A549 (cell line): ENCODE data around the gene TIA1. TPM values are rescaled to one million over a fixed set of nuclear protein-coding genes. Genes with fewer than 3 reads are reported as not detected.
"Not testable (repeated sequence)": the region's sequence is repeated elsewhere in the genome, so short reads cannot be mapped to it uniquely, and the experiment has no call there.

Source experiments
- ATAC-seq, 2 experiments: fragments of 200-7000 bp in 1 of 2; fragments of >200 bp in 1 of 2; cut with Nextera tagmentation in 1 of 2; cut with Tn5 transposase in 1 of 2; 3 replicates each; pipeline versions ENCODE4 v1.8.0 to v1.9.1; 2018 to 2020; ENCODE audit warnings: mild to moderate bottlenecking in 1 of 2, moderate library complexity in 1 of 2
- CTCF ChIA-PET: fragments of 300-600 bp; sonication (Branson Sonifier 250); formaldehyde crosslinking; extraction: SDS; loops from one replicate; lab custom pipeline; 2021; ENCODE audit warnings: antibody characterized with exemption, inconsistent platforms; lab: Yijun Ruan, JAX
- POLR2A ChIA-PET: fragments of 350-600 bp; formaldehyde crosslinking; extraction: SDS; loops from one replicate; lab custom pipeline; 2021; ENCODE audit warnings: antibody characterized with exemption, inconsistent platforms; lab: Yijun Ruan, JAX
- DNase-seq, 2 experiments: peaks; one replicate each; pipeline versions ENCODE4 v3.0.0 to v3.0.0-alpha.2; 2011 to 2016; ENCODE audit warnings: low read depth in 1 of 2, low spot score in 1 of 2
- FAIRE-seq: peaks from 2 replicates; lab custom pipeline; 2011; peaks lifted over from hg19 to GRCh38; lab: Jason Lieb, UNC
- H3K27ac ChIP-seq, 2 experiments: fragments of >200 bp; sonication (Bioruptor Twin); formaldehyde crosslinking; 3 replicates each; pipeline ENCODE4 v1.5.1; 2016 to 2017
- H3K4me1 ChIP-seq: fragments of >200 bp; sonication (Bioruptor Twin); formaldehyde crosslinking; 3 replicates; pipeline ENCODE4 v1.6.1; 2016
- H3K4me2 ChIP-seq: fragments of >200 bp; sonication (Bioruptor Twin); formaldehyde crosslinking; 3 replicates; pipeline ENCODE4 v1.6.1; 2016
- H3K4me3 ChIP-seq: fragments of >200 bp; sonication (Bioruptor Twin); formaldehyde crosslinking; 3 replicates; pipeline ENCODE4 v1.5.1; 2016
- H3K9me3 ChIP-seq: fragments of >200 bp; sonication (Bioruptor Twin); formaldehyde crosslinking; 3 replicates; pipeline ENCODE4 v1.6.1; 2016
- ATOH8 ChIP-seq: fragments of 250-450 bp; sonication (Bioruptor Pico); IDR thresholded peaks from 2 replicates; pipeline ENCODE4 v1.5.0; 2020; ENCODE audit warnings: low read depth, mild to moderate bottlenecking, moderate library complexity
- CEBPB ChIP-seq, 2 experiments: fragments of >200 bp in 1 of 2; sonication (Bioruptor Twin) in 1 of 2; formaldehyde crosslinking in 1 of 2; IDR thresholded peaks; 2 replicates each; pipeline ENCODE4 v1.6.1; 2012 to 2016
- CHD2 ChIP-seq: fragments of 150-350 bp; IDR thresholded peaks from 2 replicates; pipeline ENCODE4 v1.6.1; 2014; ENCODE audit warnings: low read length; ENCODE audit not compliant: partially characterized antibody
- CHD4 ChIP-seq: fragments of 200-600 bp; sonication (generic); IDR thresholded peaks from 2 replicates; pipeline ENCODE4 v1.6.1; 2016; ENCODE audit warnings: antibody characterized with exemption, mild to moderate bottlenecking, borderline replicate concordance
- CTCF ChIP-seq: fragments of >200 bp; sonication (Bioruptor Twin); formaldehyde crosslinking; IDR thresholded peaks from 3 replicates; pipeline ENCODE4 v1.5.1; 2016
- EHMT2 ChIP-seq: fragments of 200-600 bp; sonication (generic); IDR thresholded peaks from 2 replicates; pipeline ENCODE4 v1.6.1; 2016; ENCODE audit warnings: antibody characterized with exemption, low read depth, mild to moderate bottlenecking, moderate library complexity
- FOSB ChIP-seq: fragments of 250-450 bp; sonication (Bioruptor Pico); IDR thresholded peaks from 2 replicates; pipeline ENCODE4 v1.5.0; 2020; ENCODE audit warnings: mild to moderate bottlenecking, moderate library complexity
- FOSL2 ChIP-seq, 2 experiments: fragments of 450-650 bp in 1 of 2; fragments of >200 bp in 1 of 2; sonication (Bioruptor Twin) in 1 of 2; formaldehyde crosslinking; IDR thresholded peaks; 2 replicates each; pipeline versions ENCODE4 v1.5.0 to v1.6.1; 2016 to 2020; ENCODE audit warnings: mild to moderate bottlenecking in 1 of 2, moderate library complexity in 1 of 2
- FOXS1 ChIP-seq: fragments of 250-450 bp; sonication (Bioruptor Pico); IDR thresholded peaks from 2 replicates; pipeline ENCODE4 v1.5.0; 2020; ENCODE audit warnings: mild to moderate bottlenecking, moderate library complexity
- HEYL ChIP-seq: fragments of 250-450 bp; sonication (Bioruptor Pico); IDR thresholded peaks from 2 replicates; pipeline ENCODE4 v1.8.0; 2021; ENCODE audit warnings: mild to moderate bottlenecking, moderate library complexity
- HMGXB4 ChIP-seq: fragments of 250-450 bp; sonication (Bioruptor Pico); IDR thresholded peaks from 2 replicates; pipeline ENCODE4 v1.5.0; 2021; ENCODE audit warnings: mild to moderate bottlenecking, moderate library complexity, borderline replicate concordance
- HOXB5 ChIP-seq: fragments of 250-450 bp; sonication (Bioruptor Pico); IDR thresholded peaks from 2 replicates; pipeline ENCODE4 v1.5.0; 2020; ENCODE audit warnings: mild to moderate bottlenecking, moderate library complexity
- JUN ChIP-seq, 2 experiments: fragments of >200 bp; sonication (Bioruptor Twin); formaldehyde crosslinking; IDR thresholded peaks; 2 replicates in 1 of 2; 3 replicates in 1 of 2; pipeline ENCODE4 v1.6.1; 2016 to 2017
- MAFK ChIP-seq: fragments of 450-650 bp; IDR thresholded peaks from 2 replicates; pipeline ENCODE4 v1.6.1; 2014; ENCODE audit not compliant: partially characterized antibody
- NPAS2 ChIP-seq: fragments of 250-450 bp; sonication (Bioruptor Pico); IDR thresholded peaks from 2 replicates; pipeline ENCODE4 v1.8.0; 2022; ENCODE audit warnings: mild to moderate bottlenecking, moderate library complexity, borderline replicate concordance
- PHF8 ChIP-seq: fragments of 200-600 bp; sonication (generic); IDR thresholded peaks from 2 replicates; pipeline ENCODE4 v1.6.1; 2016; ENCODE audit warnings: low read depth, mild to moderate bottlenecking, antibody characterized with exemption, moderate library complexity, borderline replicate concordance
- POLR2AphosphoS2 ChIP-seq: conservative IDR thresholded peaks from 2 replicates; pipeline ENCODE4 v1.6.1; 2012; ENCODE audit warnings: low read length, improper control_type of control experiment, inconsistent platforms
- RAD21 ChIP-seq, 2 experiments: fragments of >200 bp in 1 of 2; sonication (Bioruptor Twin) in 1 of 2; formaldehyde crosslinking in 1 of 2; IDR thresholded peaks in 1 of 2; conservative IDR thresholded peaks in 1 of 2; 2 replicates in 1 of 2; 3 replicates in 1 of 2; pipeline ENCODE4 v1.6.1; 2012 to 2018; ENCODE audit warnings: inconsistent platforms in 1 of 2
- RARB ChIP-seq: fragments of 250-450 bp; sonication (Bioruptor Pico); IDR thresholded peaks from 2 replicates; pipeline ENCODE4 v1.8.0; 2021; ENCODE audit warnings: mild to moderate bottlenecking, moderate library complexity
- RCOR1 ChIP-seq: fragments of 150-350 bp; IDR thresholded peaks from 2 replicates; pipeline ENCODE4 v1.6.1; 2014; ENCODE audit warnings: antibody characterized with exemption, low read length, low read depth
- SREBF2 ChIP-seq: fragments of 450-650 bp; IDR thresholded peaks from 2 replicates; pipeline ENCODE4 v1.6.1; 2014; ENCODE audit warnings: mild to moderate bottlenecking, moderate library complexity
- TFCP2L1 ChIP-seq: fragments of 250-450 bp; sonication (Bioruptor Pico); IDR thresholded peaks from 2 replicates; pipeline ENCODE4 v1.5.0; 2021; ENCODE audit warnings: mild to moderate bottlenecking
- TP53 ChIP-seq: fragments of 250-450 bp; sonication (Bioruptor Pico); IDR thresholded peaks from 2 replicates; pipeline ENCODE4 v1.5.0; 2021; ENCODE audit warnings: mild to moderate bottlenecking, moderate library complexity
- ZC3H11A ChIP-seq: fragments of 450-650 bp; IDR thresholded peaks from 2 replicates; pipeline ENCODE4 v1.6.1; 2014; ENCODE audit warnings: antibody characterized with exemption, mild to moderate bottlenecking
- ZFP36 ChIP-seq: fragments of 450-650 bp; IDR thresholded peaks from 2 replicates; pipeline ENCODE4 v1.6.1; 2014; ENCODE audit warnings: borderline replicate concordance; ENCODE audit not compliant: partially characterized antibody
- ZSCAN20 ChIP-seq: fragments of 250-450 bp; sonication (Bioruptor Pico); IDR thresholded peaks from 2 replicates; pipeline ENCODE4 v1.8.0; 2022; ENCODE audit warnings: mild to moderate bottlenecking, moderate library complexity
- WGBS: methylation state at CpG from one replicate; pipeline ENCODE4 v1.1.6; 2017; ENCODE audit errors: missing lambda C conversion rate; 5-methylcytosine and 5-hydroxymethylcytosine counted together
- polyA plus RNA-seq, 4 experiments: library from polyadenylated mRNA; depleted of rRNA in 3 of 4; stranded (reverse); fragments of >200 nt; fragmentation: RNase III in 1 of 4; extraction: RNeasy Plus Mini Kit Qiagen cat#74134 plus additional on column Dnase treatment in 1 of 4; gene quantifications; 2 replicates in 3 of 4; 3 replicates in 1 of 4; pipeline ENCODE4 v1.2.3, GENCODE V29; 2011 to 2017

TIA1 gene
- polyA plus RNA-seq, 2 of the 4 experiments (the other 2 are of a cell fraction): 59.5 to 173 TPM

- TF ChIP-seq HOXB5 (CRISPR knock-in tag): 0 out of 2 replicates have a peak, but pooled peaks have one; percentile 51
- TF ChIP-seq CHD4: no peak
- no peak; the same call in 1 of the 2 replicates for TF ChIP-seq ZSCAN20
- no peak for TF ChIP-seq TP53
- TF ChIP-seq ZC3H11A: no peak
- TF ChIP-seq MAFK: no peak
- peak; percentile 51 for TF ChIP-seq SREBF2
- TF ChIP-seq JUN (IDR thresholded peaks at IDR 0.05): peak; percentile 90 to 98
- peak in 1 of 2 experiments; percentile 20; a peak in 1 of 5 replicates for TF ChIP-seq RAD21 (conservative IDR thresholded peaks at IDR 0.05 in 1 of 2, IDR thresholded peaks at IDR 0.05 in 1 of 2)
Measured at GRCh38 chr2:70190418-70191243, 57.8 kb downstream of the TIA1 start, which contains the start of gene C2orf42 (continued).

- Histone ChIP-seq H3K27ac (peak overlapping the region in 1 of 2 experiments; percentile 5; a peak in 1 of 6 replicates), H3K9me3 (no peaks in the 10 kb centered on the region), H3K4me1 (peaks cover 14% of the 10 kb centered on the region), H3K4me2 (peak overlapping the region; percentile 48), H3K4me3 (no peak overlapping the region)
- no peak for ATAC-seq
- peak; percentile 27 to 62 for DNase-seq
- ChIA-PET POLR2A (interaction anchor here (1.3 kb wide), 1 partner anchor 274 kb away, joined by 3 read pairs; the partner anchor contains the start of gene MXD1), CTCF (interaction anchor here (1.8 kb wide), 1 partner anchor 276 kb away, joined by 4 read pairs; no protein-coding TSS in a partner anchor)
- no peak for TF ChIP-seq HMGXB4 (CRISPR knock-in tag)
- TF ChIP-seq TFCP2L1: no peak
- TF ChIP-seq FOSL2 (IDR thresholded peaks at IDR 0.05): no peak
- TF ChIP-seq FOSL2 (CRISPR knock-in tag; IDR thresholded peaks at IDR 0.05): peak; percentile 64; the same call in 1 of the 2 replicates
- TF ChIP-seq RARB: no peak
- TF ChIP-seq ATOH8 (CRISPR knock-in tag): no peak
- WGBS: 55% methylated on average over 5 of the region's 5 CpGs
- no peak for FAIRE-seq
Measured at GRCh38 chr2:70188460-70188859, 60.0 kb downstream of the TIA1 start.

GRCh38 chr2:70187170-70187569, 61.3 kb downstream of the TIA1 start:
- CTCF ChIA-PET, FAIRE-seq, H3K27ac ChIP-seq, DNase-seq, H3K4me3 ChIP-seq, H3K4me2 ChIP-seq, H3K9me3 ChIP-seq, ATAC-seq, POLR2A ChIA-PET: not testable (repeated sequence)
- peaks cover 14% of the 10 kb centered on the region for H3K4me1 ChIP-seq
- WGBS: 91% methylated on average over 9 of the region's 9 CpGs
- TF ChIP-seq CEBPB (IDR thresholded peaks at IDR 0.05): peak; percentile 14 to 33; a peak in 2 of 4 replicates

GRCh38 chr2:70182689-70183088, 65.7 kb downstream of the TIA1 start:
- no peak for DNase-seq
- Histone ChIP-seq H3K9me3 (no peaks in the 10 kb centered on the region), H3K4me2 (no peak overlapping the region), H3K27ac (no peak overlapping the region), H3K4me1 (no peaks in the 10 kb centered on the region), H3K4me3 (no peak overlapping the region)
- WGBS: 86% methylated on average over 4 of the region's 4 CpGs
- POLR2A ChIA-PET: interaction anchor here (2.3 kb wide), 1 partner anchor 8 kb away, joined by 20 read pairs; the partner anchor contains the start of gene C2orf42
- FAIRE-seq: no peak
- ATAC-seq: no peak
- CTCF ChIA-PET: interaction anchor here (0.6 to 2.1 kb wide), 4 partner anchors 10 to 269 kb away, joined by 3 to 7 read pairs (median 4); no protein-coding TSS in a partner anchor
- TF ChIP-seq EHMT2 (no peak), CHD2 (no peak), RCOR1 (no peak), PHF8 (no peak), FOSB (no peak), HEYL (CRISPR knock-in tag) (no peak), POLR2AphosphoS2 (no peak), CHD4 (no peak), ZFP36 (no peak), CTCF (no peak), FOXS1 (CRISPR knock-in tag) (no peak), NPAS2 (CRISPR knock-in tag) (no peak), RARB (no peak)
